ENCODE measurements around the gene COX4I1. TPM values are rescaled to one million over a fixed set of nuclear protein-coding genes. Genes with fewer than 3 reads are reported as not detected.

Gene COX4I1
- total and polyA plus RNA-seq, 2 of the 8 experiments (the other 6 are each of a cell fraction or from before 2014, with no cell fraction given) = 507 to 707 TPM

- TF ChIP-seq CHD7 (IDR thresholded peaks at IDR 0.05; ENCODE audit: insufficient replicate concordance, low read length) (no peak), RBBP5 (IDR thresholded peaks at IDR 0.05; ENCODE audit: borderline replicate concordance, low read depth, low read length) (no peak), ZNF274 (IDR thresholded peaks at IDR 0.05; ENCODE audit: borderline replicate concordance, extremely low read depth, low read length) (no peak), NRF1 (IDR thresholded peaks at IDR 0.05; ENCODE audit: low read depth, low read length) (no peak), RXRA (IDR thresholded peaks at IDR 0.05; ENCODE audit: insufficient read depth, low read depth, low read length) (no peak), KDM4A (IDR thresholded peaks at IDR 0.05; ENCODE audit: low read depth, low read length, severe bottlenecking) (no peak)
Measured at GRCh38 chr16:85794696-85795095, 4.8 kb upstream of the COX4I1 start (continued).
